Large intestine (tissue), 3 donors: ENCODE measurements around the gene ADISSP. TPM values are rescaled to one million over a fixed set of nuclear protein-coding genes. Genes with fewer than 3 reads are reported as not detected.
A peak's percentile ranks its signal among the peaks of the same experiment; 100 is the strongest.

ENCODE experiments used
- DNase-seq, 2 donors: peaks; one replicate each; pipeline versions ENCODE4 v3.0.0 to v3.0.0-alpha.2; 2013
- H3K27ac ChIP-seq: one replicate; pipeline ENCODE4 v1.5.1; 2013; ENCODE audit warnings: low read length
- H3K27me3 ChIP-seq: 2 replicates; pipeline ENCODE4 v1.6.1; 2013; ENCODE audit warnings: low read length; ENCODE audit not compliant: control insufficient read depth, insufficient read depth
- H3K36me3 ChIP-seq: 2 replicates; pipeline ENCODE4 v1.6.1; 2013; ENCODE audit warnings: low read length; ENCODE audit not compliant: control insufficient read depth, insufficient read depth
- H3K4me1 ChIP-seq: one replicate; pipeline ENCODE4 v1.6.1; 2013; ENCODE audit warnings: low read length; ENCODE audit not compliant: control insufficient read depth, insufficient read depth
- H3K4me3 ChIP-seq: one replicate; pipeline ENCODE4 v1.5.1; 2013; ENCODE audit warnings: low read length
- H3K9me3 ChIP-seq: one replicate; pipeline ENCODE4 v1.6.1; 2013; ENCODE audit warnings: mild to moderate bottlenecking, low read depth, low read length, moderate library complexity; ENCODE audit not compliant: control insufficient read depth
- WGBS: methylation state at CpG from one replicate; pipeline ENCODE4 v1.1.5; 2013; ENCODE audit warnings: low lambda C conversion rate; ENCODE audit not compliant: insufficient coverage; 5-methylcytosine and 5-hydroxymethylcytosine counted together
- polyA plus RNA-seq: library from polyadenylated mRNA; unstranded; fragments of 120-200 nt; gene quantifications from one replicate; pipeline ENCODE4 v1.2.1, GENCODE V29; 2013

ADISSP gene
- polyA plus RNA-seq, 1 donor, result 20.5 TPM

DNA sequence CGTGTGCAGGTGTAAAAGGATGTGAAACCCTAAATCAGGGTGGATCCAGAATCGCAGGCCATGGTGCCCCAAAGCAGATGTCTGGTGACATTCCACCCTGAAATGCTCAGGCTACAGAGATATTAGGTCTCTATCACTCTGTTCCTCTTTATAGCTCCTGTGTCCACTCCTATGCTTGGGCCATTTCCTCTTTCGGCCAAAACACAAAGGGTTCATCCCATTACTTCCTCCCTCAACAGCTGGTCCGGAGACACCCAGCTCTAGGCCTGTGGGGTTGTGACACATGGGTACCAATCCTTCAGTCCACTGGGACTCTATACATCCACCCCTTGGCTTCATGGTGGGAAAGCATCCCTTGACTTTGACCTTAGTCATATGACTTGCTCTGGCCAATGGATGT lies 53.5 kb downstream of the ADISSP start:
- Histone ChIP-seq H3K27ac (no peak overlapping the region), H3K27me3 (peaks cover 2% of the 10 kb centered on the region), H3K4me1 (no peaks in the 10 kb centered on the region), H3K4me3 (no peak overlapping the region), H3K36me3 (no peaks in the 10 kb centered on the region), H3K9me3 (no peaks in the 10 kb centered on the region)
- no CpG with 5 or more reads among the region's 4 CpGs for WGBS
- no peak for DNase-seq

DNA sequence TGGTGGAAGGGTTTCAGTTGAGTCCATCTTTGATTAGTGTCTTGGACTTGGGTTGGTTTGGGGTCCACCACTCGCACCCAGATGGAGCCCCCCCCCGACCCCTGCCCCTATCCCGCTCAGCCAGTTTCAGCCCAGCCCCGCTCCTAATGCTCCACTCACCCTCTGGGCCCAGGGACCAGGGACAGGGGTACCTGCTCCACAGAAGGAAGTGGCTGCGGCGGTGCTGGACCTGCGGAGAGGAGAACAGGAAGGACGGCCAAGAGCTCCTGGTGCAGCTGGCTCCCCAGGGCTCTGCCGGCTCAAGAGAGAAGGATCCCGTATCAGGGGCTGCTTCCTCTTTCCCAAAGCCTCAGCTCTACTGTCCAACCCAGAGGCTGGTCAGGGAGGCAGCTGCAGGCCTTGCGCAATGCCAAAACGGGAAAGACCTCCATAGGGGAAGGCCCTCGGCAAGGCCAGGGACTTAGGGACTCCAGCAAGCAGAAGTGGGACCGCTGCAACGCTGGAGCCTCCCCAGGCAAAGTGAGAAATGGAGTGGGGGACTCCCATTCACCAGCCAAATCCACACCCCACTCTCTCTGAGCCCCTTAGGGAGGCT lies 55.2 kb downstream of the ADISSP start, which contains the start of gene SIGLEC1:
TSS of gene SIGLEC1 (minus strand) at position 322 of the 595 bp plus-strand sequence. CDS start 5,472 bp downstream, outside the sequence.
- Histone ChIP-seq H3K4me1 (no peaks in the 10 kb centered on the region), H3K36me3 (no peaks in the 10 kb centered on the region), H3K27ac (no peak within 1 kb of the TSS), H3K27me3 (peaks cover 2% of the 10 kb centered on the region), H3K9me3 (no peaks in the 10 kb centered on the region), H3K4me3 (no peak within 1 kb of the TSS)
- DNase-seq, result no peak
- no CpG with 5 or more reads among the region's 15 CpGs for WGBS

DNA sequence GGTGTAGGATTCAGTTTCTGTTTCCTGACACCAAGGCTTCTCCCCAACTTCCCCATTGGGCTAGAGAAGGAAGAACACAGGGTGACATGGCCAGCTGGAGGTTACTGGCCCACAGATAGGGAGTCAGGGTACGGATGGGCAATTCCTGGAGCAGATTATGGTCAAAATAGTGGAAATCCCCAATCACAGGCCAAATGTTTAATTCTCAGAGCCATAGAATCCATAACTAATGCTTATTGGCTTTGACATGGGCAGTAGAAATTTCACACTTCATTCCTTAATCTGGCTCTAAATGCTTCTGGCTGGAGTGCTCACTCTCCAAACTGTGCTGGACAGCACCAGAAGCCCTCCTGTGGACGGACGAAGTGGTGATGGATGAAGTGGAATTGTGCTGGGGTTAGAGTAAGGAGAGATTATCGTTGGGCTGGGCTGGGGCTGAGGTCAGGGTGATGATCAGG lies 56.0 kb downstream of the ADISSP start:
- DNase-seq, result no peak
- H3K36me3 ChIP-seq, result no peaks in the 10 kb centered on the region
- no peaks in the 10 kb centered on the region for H3K9me3 ChIP-seq
- no peaks in the 10 kb centered on the region for H3K4me1 ChIP-seq
- H3K27me3 ChIP-seq, result peaks cover 2% of the 10 kb centered on the region
- no peak overlapping the region for H3K4me3 ChIP-seq
- WGBS, result no CpG with 5 or more reads among the region's 4 CpGs
- H3K27ac ChIP-seq, result no peak overlapping the region

DNA sequence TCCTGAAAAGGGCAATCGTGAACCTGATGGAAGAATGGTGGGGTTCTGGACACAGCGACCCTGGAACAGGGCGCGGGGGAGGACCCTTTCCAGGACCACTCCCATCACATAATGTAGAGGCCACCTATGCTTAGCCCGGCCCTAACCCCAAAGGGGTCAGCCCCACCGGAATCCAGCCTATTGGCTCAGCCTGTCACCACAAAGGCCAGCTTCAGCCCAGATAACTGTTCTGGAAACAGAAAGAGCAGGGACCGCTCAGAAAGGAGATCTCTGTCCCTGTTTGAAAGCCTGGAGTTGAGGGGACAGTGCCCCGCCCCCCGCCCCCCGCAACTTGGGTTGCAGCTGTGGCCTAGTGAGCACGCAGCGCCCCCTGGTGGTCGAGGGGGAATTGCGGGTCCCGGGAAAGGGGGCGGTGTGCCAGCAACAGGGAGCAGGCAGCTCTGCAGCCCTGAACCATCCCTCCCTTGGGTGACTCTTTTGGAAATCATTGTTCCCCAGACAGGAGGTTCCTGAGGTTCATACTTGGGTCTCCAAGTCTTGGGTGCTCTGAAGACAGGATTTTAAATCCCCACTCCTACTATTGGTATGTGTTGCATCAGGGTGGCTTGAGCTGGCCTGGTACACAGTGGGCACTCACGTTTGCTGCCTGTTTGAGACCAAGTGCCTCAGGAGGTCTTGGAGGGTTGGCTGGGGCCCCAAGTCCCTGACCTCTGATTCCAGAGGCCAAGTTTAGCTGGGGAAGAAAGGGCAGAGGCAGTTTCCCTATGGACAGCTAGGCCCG lies 56.7 kb downstream of the ADISSP start:
- H3K27ac ChIP-seq, result no peak overlapping the region
- peak; percentile 36 to 46 for DNase-seq
- H3K4me3 ChIP-seq, result no peak overlapping the region
- H3K4me1 ChIP-seq, result no peaks in the 10 kb centered on the region
- H3K9me3 ChIP-seq, result no peaks in the 10 kb centered on the region
- H3K36me3 ChIP-seq, result no peaks in the 10 kb centered on the region
- H3K27me3 ChIP-seq, result peaks cover 2% of the 10 kb centered on the region
- no CpG with 5 or more reads among the region's 18 CpGs for WGBS

DNA sequence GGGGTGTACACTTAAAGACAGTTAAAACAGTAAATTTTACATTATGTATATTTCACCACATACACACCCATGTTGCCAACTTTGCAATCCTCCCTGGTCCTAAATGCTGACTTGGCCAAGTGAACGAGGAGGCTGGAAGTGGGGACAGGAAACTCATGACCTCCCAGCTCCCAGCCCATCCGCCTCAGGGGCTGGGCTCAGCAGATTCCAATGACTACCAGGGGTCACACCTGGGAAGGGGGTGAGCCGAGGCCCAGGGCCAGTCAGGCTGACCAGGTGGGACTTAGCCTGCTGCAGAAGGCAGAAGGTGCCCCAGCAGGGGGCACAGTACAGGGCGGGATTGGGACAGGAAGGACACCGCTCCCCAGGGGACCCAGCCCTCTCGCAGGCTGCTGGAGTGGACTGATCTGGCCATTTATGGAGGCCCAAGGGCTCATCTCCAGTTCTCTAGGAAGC lies 57.5 kb downstream of the ADISSP start:
- Histone ChIP-seq H3K4me1 (no peaks in the 10 kb centered on the region), H3K9me3 (no peaks in the 10 kb centered on the region), H3K36me3 (no peaks in the 10 kb centered on the region), H3K27me3 (peaks cover 2% of the 10 kb centered on the region), H3K27ac (no peak overlapping the region), H3K4me3 (no peak overlapping the region)
- DNase-seq, result no peak
- WGBS, result no CpG with 5 or more reads among the region's 6 CpGs

DNA sequence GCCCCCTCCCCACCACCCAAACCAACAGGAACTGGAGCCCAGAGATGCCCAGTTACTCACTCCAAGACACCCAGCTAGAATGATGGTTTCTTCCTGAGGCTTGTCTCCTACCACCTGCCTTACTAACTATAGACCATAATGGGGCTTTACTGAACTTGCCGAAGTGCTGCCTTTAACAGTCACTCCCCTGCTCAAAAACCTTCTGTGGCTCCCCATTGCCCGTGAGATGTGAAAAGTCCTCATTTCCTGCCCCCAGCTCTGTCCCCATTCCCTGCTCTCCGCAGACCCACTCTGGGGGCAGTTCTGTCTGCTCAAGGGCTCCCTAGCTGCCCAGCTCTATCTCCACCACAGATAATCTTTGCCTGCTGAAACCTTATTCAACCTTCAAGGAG lies 60.0 kb downstream of the ADISSP start:
- no peak for DNase-seq
- H3K4me3 ChIP-seq, result no peak overlapping the region
- H3K36me3 ChIP-seq, result no peaks in the 10 kb centered on the region
- no peaks in the 10 kb centered on the region for H3K9me3 ChIP-seq
- no CpG with 5 or more reads among the region's 3 CpGs for WGBS
- H3K4me1 ChIP-seq, result no peaks in the 10 kb centered on the region
- peaks cover 11% of the 10 kb centered on the region for H3K27me3 ChIP-seq
- H3K27ac ChIP-seq, result no peak overlapping the region

DNA sequence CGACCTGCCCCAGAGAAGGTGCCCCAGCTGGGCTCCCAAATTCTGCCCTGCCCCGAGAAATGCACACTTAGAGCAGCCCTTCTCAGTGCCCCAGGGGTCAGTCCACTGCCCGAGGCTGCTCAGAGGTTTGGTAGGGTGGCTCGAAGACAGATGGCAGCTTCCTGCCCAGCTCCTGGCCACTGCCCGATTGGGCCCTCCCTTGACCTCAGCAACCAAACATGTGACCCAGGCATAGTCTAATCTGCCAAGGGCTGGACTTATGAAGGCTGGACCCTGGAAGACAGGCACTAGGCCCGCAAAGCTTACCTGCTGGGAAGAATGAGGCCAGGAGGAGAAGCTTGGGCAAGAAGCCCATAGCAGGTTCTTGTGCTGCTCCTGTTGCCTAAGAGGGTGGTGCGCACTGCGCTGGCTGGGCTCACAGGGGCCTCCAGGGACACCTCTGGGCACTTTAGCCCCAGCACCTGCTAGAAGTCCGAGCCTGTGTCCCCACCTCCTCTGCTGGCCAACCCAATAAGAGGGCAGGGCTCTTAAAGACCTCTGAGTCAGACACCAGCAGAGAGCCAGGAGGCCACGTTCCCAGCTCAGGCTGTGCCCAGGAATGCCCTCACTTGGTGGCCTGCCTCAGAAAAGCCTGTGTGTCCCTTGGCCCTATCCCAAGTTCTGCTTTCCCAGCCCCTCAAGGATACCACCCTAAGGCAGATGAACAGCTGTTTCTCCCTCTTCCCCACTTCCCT lies 60.6 kb downstream of the ADISSP start:
- Histone ChIP-seq H3K4me1 (no peaks in the 10 kb centered on the region), H3K27ac (no peak overlapping the region), H3K9me3 (no peaks in the 10 kb centered on the region), H3K27me3 (peaks cover 11% of the 10 kb centered on the region), H3K36me3 (no peaks in the 10 kb centered on the region), H3K4me3 (no peak overlapping the region)
- no peak for DNase-seq
- WGBS, result no CpG with 5 or more reads among the region's 10 CpGs

DNA sequence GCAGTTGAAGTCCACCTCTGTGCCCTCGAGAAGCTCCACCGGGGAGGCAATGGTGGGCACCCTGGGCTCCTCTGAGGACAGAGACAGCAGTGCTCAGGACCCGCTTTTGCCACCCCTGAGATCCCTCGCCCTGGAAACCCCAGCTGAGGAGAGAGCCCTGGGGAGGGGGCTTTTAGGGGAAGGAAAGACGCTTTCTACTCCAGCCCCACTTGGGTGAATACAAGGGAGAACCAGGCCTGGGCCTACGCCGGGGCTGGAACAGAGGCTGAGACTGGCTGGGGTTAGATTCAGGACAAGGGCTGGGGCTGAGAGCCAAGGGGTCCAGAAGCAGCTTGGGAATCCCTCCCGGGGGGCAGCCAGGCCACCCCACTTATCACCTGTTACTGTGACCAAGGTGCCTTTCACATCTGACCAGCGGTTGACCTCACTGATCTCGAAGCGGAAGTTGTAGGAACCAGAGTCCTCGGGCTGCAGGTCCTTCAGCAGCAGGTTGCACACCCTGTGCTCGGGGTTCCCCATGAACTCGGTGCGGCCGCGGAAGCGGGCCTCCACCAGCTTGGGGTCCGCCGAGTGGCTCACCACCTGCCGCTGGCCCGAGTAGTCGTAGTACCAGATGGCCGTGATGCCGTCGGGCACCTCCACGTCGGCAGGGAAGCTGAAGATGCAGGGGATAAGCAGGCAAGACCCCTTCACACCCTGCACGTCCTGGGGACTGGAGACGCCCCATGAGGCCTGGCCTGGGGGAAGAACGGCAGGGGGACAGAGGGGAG lies 61.4 kb downstream of the ADISSP start:
- H3K9me3 ChIP-seq, result no peaks in the 10 kb centered on the region
- WGBS, result no CpG with 5 or more reads among the region's 31 CpGs

DNA sequence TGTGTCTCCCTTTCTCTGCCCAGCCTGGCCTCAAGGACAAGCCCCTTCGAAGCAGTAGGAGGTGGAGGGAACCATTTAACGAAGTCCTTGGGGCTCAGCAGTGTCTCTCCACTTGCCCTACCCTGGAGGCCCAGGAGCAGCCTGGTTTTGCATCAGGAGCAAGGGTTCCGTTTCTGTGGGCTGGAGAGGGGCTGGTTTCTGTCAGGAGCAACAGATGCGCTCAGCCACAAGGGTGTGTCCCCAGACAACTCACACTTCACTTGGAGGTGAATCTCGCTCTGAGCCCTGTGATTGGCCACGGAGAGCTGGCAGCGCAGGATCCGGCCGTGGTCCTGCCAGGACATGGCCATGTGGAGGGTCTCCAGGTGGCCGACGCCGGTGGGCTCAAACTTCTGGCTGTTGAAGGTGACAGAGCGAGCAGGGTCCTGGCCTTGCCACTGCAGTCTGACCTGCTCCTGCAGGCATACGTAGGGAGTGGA lies 62.0 kb downstream of the ADISSP start:
- no peak overlapping the region for H3K27ac ChIP-seq
- no peak for DNase-seq
- no peaks in the 10 kb centered on the region for H3K4me1 ChIP-seq
- no CpG with 5 or more reads among the region's 14 CpGs for WGBS
- H3K27me3 ChIP-seq, result peaks cover 11% of the 10 kb centered on the region
- no peak overlapping the region for H3K4me3 ChIP-seq
- H3K9me3 ChIP-seq, result no peaks in the 10 kb centered on the region
- no peaks in the 10 kb centered on the region for H3K36me3 ChIP-seq

More for the DNA sequence above, 61.4 kb downstream of the ADISSP start:
- Histone ChIP-seq H3K4me1 (no peaks in the 10 kb centered on the region), H3K4me3 (no peak overlapping the region), H3K27me3 (peaks cover 11% of the 10 kb centered on the region), H3K36me3 (no peaks in the 10 kb centered on the region), H3K27ac (no peak overlapping the region)
- DNase-seq, result no peak

DNA sequence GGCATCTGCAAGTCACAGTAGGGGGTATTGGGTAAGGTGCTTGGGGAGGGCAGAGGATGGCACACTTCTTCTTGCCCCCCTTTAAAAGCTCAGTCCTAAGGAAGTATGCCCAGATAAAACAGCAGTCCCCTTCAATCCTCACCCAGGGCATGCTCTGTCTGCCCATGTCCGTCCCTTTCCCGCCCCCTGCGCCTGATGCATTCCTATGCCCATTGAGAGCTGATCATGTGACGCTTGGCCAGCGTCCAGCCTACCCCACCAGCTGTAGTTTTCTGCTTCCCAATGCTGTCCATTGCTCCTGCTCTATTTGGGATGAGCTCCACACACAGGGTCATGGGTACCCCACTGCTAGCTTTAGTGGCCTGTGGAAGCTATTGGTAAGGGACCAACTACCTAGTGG lies 63.5 kb downstream of the ADISSP start:
- no peaks in the 10 kb centered on the region for H3K9me3 ChIP-seq
- peaks cover 9% of the 10 kb centered on the region for H3K27me3 ChIP-seq
- no CpG with 5 or more reads among the region's 5 CpGs for WGBS
- H3K4me3 ChIP-seq, result no peak overlapping the region
- no peaks in the 10 kb centered on the region for H3K36me3 ChIP-seq
- no peaks in the 10 kb centered on the region for H3K4me1 ChIP-seq
- DNase-seq, result no peak
- no peak overlapping the region for H3K27ac ChIP-seq
